HG02852 (cell line): ENCODE data around the gene CD19.
"Not testable (repeated sequence)": the region's sequence is repeated elsewhere in the genome, so short reads cannot be mapped to it uniquely, and the experiment has no call there.

Experiments used
- ATAC-seq: cut with Tn5 transposase; IDR thresholded peaks from one replicate; pipeline ENCODE4 v1.9.1; 2021; ENCODE audit warnings: mild to moderate bottlenecking, moderate library complexity; ENCODE audit not compliant: unreplicated experiment

Gene CD19

GRCh38 chr16:28980330-28980729 is 48.6 kb downstream of the CD19 start:
- ATAC-seq, result not testable (repeated sequence)

GRCh38 chr16:28980929-28981328 is 49.2 kb downstream of the CD19 start:
- no peak for ATAC-seq

DNA sequence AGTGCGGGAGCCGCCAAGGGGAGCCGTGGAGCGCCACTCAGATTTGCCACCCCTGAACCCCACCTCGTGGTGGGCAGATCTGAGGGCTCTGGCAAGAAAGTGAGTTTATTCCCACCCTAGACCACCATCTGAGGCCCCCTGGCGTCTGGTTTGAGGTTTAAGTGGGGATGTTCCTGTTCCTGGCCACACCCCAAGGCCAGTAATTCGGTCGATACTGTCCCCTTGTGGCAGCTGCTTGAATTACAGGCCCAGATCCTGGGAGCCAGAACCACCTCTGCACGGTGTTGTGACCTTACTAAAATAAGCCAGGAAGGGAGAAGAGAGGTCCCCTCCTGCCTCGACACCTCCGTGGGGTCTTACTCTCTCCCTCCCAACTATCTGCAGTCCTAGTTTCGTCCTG is 49.7 kb downstream of the CD19 start:
- ATAC-seq, result no peak

DNA sequence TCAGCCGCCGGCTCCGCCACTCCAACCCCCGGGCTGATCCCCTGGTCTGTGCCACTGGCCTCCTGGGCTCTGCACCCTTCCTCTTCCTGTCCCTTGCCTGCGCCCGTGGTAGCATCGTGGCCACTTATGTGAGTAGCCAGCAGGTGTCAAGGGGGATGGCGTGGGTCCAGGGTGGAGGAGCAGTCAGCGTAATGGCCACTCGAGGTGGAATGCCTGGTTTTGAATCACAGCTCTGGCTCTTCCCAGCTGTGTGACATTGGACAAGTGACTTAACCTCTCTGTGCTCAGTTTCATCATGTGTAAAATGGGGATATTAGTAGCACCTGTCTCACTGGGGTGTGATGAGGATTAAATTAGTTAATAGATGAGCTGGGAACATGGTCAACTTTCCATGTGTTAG is 50.6 kb downstream of the CD19 start:
- ATAC-seq, result no peak

DNA sequence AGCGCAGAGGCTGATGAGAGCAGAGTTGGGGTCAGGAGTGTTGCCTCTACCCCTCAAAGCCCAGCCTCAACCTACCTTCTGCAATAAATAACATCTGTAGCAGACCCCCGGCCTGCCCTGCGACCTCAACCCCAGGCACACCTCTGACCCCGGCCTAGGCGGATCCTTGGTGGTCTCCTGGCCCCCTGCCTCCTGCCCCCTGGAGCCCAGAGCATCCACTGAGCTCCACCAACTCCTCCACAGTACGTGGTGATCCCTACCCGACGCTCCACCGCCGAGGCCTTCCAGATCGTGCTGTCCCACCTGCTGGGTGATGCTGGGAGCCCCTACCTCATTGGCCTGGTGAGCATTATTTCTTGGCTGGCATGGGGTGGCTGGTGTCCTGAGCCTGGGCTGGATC is 51.2 kb downstream of the CD19 start:
- no peak for ATAC-seq

DNA sequence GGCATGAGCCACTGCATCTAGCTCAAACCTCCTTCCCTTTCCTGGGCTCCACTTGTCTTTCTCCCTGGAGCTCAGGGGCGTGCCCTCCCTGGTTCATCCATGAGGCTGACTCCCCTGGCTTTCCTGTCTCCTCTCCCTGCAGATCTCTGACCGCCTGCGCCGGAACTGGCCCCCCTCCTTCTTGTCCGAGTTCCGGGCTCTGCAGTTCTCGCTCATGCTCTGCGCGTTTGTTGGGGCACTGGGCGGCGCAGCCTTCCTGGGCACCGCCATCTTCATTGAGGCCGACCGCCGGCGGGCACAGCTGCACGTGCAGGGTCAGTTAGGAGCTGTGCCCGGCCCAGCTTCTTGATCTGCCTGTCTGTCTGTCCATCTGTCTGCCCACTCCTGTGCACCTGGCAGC is 51.9 kb downstream of the CD19 start:
- no peak for ATAC-seq

DNA sequence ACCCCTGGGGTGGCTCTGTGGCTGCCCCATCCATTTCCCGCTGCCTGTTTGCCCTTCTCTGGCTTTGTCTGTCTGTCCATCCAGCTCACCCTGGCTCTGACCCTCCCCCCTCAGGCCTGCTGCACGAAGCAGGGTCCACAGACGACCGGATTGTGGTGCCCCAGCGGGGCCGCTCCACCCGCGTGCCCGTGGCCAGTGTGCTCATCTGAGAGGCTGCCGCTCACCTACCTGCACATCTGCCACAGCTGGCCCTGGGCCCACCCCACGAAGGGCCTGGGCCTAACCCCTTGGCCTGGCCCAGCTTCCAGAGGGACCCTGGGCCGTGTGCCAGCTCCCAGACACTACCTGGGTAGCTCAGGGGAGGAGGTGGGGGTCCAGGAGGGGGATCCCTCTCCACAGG is 52.3 kb downstream of the CD19 start:
- no peak for ATAC-seq

GRCh38 chr16:28984619-28985135 is 52.9 kb downstream of the CD19 start, which contains the start of gene LAT:
LAT (plus strand) TSS chr16:28985052; CDS start chr16:28985418, 366 bp downstream.
- no peak for ATAC-seq

- ATAC-seq, result no peak
These were observed 53.7 kb downstream of the CD19 start for GRCh38 chr16:28985211-28986041.

- no peak for ATAC-seq
These were observed 54.3 kb downstream of the CD19 start for GRCh38 chr16:28986046-28986445.

GRCh38 chr16:28986492-28986891 is 54.7 kb downstream of the CD19 start:
- no peak for ATAC-seq

- no peak for ATAC-seq
These were observed 55.5 kb downstream of the CD19 start for GRCh38 chr16:28987170-28987853.
